Esophagus squamous epithelium (tissue), 4 donors: ENCODE results near the gene ATP5PB.

Experiments used
- CTCF ChIP-seq, 6 experiments: fragments of 450-650 bp in 4 of 6; fragments of 200-600 bp in 2 of 6; sonication (generic) in 2 of 6; IDR thresholded peaks; one replicate each; pipeline ENCODE4 v1.5.1; 2016 to 2019; ENCODE audit warnings: antibody characterized with exemption in 6 of 6, mild to moderate bottlenecking in 4 of 6, moderate library complexity in 4 of 6
- POLR2A ChIP-seq, 4 donors: fragments of 450-650 bp; IDR thresholded peaks; one replicate each; pipeline ENCODE4 v1.6.1; 2017; ENCODE audit warnings: antibody characterized with exemption in 4 of 4, mild to moderate bottlenecking in 4 of 4, moderate library complexity in 3 of 4

- TF ChIP-seq POLR2A (IDR thresholded peaks at IDR 0.05), result no peak
- no peak for TF ChIP-seq CTCF (IDR thresholded peaks at IDR 0.05)
These were observed 41.8 kb downstream of the ATP5PB start for GRCh38 chr1:111491070-111491469.
